GM21447 (cell line): Measurements from ENCODE around the gene DEFB128.

Experiments used
- ATAC-seq: cut with Tn5 transposase; IDR thresholded peaks from one replicate; pipeline ENCODE4 v1.9.1; 2021; ENCODE audit not compliant: unreplicated experiment

DEFB128 gene

DNA sequence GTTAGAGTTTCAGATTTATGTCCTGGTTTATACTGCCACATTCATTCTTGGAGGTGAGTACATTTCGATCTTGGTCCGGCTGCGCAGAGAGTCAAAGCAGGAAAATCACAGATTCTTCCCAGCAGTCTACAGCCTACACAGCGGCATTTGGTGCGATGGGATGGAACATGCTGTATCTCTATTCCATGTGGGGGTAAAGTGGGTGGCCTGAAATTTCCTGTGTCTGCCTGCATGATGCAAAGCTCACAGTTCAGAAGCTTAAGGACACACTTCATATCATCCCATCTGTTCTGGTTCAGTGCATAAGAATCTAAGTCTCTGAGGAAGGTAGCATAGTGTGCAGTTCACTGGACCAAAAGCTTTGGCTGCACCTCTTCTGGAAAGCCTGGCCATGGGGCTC lies 32.4 kb downstream of the DEFB128 start, which contains the start of gene DEFB127:
Gene DEFB127, plus strand, starts transcription at position 301 of the 400 bp plus-strand sequence. Its CDS starts 91 bp downstream, at position 392.
- no peak for ATAC-seq

DNA sequence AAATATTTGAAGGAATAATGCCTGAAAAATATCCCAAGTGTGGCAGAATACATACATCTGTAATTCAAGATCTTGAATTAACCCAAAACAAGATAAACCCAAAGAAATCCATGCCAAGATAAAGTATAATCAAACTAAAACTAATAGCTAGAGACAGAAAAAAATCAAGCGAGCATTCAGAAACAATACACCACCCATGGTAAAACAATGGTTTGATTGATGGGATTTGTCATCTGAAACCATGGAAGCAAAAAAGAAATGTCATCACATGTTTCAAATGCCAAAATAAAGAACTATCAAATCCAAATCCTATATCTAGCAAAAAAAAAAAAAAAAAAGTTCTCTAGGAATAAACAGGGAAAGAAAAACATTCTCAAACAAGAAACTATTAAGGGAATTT lies 37.4 kb downstream of the DEFB128 start:
- ATAC-seq, result no peak

- ATAC-seq, result no peak
Measured at GRCh38 chr20:145877-146276, 43.6 kb downstream of the DEFB128 start.

GRCh38 chr20:142290-142689 lies 47.2 kb downstream of the DEFB128 start, which contains the start of gene DEFB126:
Gene DEFB126, plus strand, starts transcription at chr20:142590. Its CDS starts 39 bp downstream, at chr20:142629.
- no peak for ATAC-seq
